ENCODE measurements around the gene GPC5. TPM values are rescaled to one million over a fixed set of nuclear protein-coding genes. Genes with fewer than 3 reads are reported as not detected.

Gene GPC5
- total and polyA plus RNA-seq, 2 of the 8 experiments (the other 6 are each of a cell fraction or from before 2014, with no cell fraction given): 0.20 to 0.39 TPM

DNA sequence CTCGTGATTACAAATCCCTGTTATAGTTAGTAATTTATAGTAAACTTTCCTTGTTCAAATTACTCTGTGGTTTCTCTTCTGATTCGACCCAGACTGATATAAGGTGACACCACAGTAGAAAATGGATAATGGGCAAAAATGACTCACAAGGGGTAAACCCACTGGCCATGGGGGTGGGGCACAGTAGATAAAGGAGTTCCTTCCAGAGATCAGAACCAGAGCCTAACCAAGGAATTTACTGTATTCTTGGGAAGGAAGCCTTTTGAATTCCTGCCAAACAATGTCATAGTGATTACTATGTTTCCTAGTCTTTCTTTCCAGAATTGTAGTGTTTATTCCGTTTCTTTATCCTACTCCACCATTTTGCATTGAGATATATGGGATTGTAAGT lies 29.0 kb upstream of the GPC5 start:
- Histone ChIP-seq H2AK5ac (ENCODE audit: low read depth, low read length) (no peak overlapping the region), H3K23me2 (ENCODE audit: low read depth, low read length) (no peaks in the 10 kb centered on the region), H3K4ac (replicated peaks; ENCODE audit: insufficient read length, low read depth, low read length) (no peak overlapping the region), H3K4me2 (ENCODE audit: insufficient read depth in 1 of 2, low read depth in 2 of 2, low read length in 2 of 2) (no peak overlapping the region), H2BK5ac (ENCODE audit: low read depth, low read length) (no peak overlapping the region), H3K56ac (replicated peaks; ENCODE audit: insufficient read length, low read depth, low read length) (no peak overlapping the region), H2AFZ (ENCODE audit: low read length) (no peak overlapping the region), H3K4me3 (ENCODE audit: extremely low read depth in 1 of 4, insufficient read depth in 2 of 4, low read depth in 3 of 4, low read length in 4 of 4) (no peak overlapping the region), H4K5ac (ENCODE audit: insufficient read length, low read depth, low read length) (no peak overlapping the region), H3K79me2 (ENCODE audit: control insufficient read depth in 1 of 2, insufficient read depth in 2 of 2, low read length in 2 of 2) (no peaks in the 10 kb centered on the region), H2BK12ac (ENCODE audit: low read depth, low read length) (no peak overlapping the region), H2BK120ac (replicated peaks; ENCODE audit: low read depth, low read length) (no peak overlapping the region), H3K27ac (ENCODE audit: low read depth, low read length) (no peak overlapping the region), H3K9ac (replicated peaks in 1 of 4; ENCODE audit: extremely low read depth in 1 of 4, low read depth in 3 of 4, low read length in 3 of 4) (no peak overlapping the region), H2BK20ac (ENCODE audit: low read length) (no peak overlapping the region), H2BK15ac (ENCODE audit: low read length) (no peak overlapping the region), H3K27me3 (replicated peaks in 1 of 4; ENCODE audit: control insufficient read depth in 3 of 4, extremely low read depth in 1 of 4, insufficient read depth in 3 of 4, low read length in 3 of 4) (no peaks in the 10 kb centered on the region), H3K14ac (ENCODE audit: insufficient read length) (no peak overlapping the region), H3K36me3 (ENCODE audit: control insufficient read depth in 2 of 4, insufficient read depth in 4 of 4, low read length in 3 of 4) (no peaks in the 10 kb centered on the region), H4K91ac (replicated peaks; ENCODE audit: insufficient read length, low read length) (no peak overlapping the region), H3K9me3 (ENCODE audit: insufficient read depth in 2 of 2, low read depth in 1 of 2, low read length in 1 of 2) (no peaks in the 10 kb centered on the region), H3K4me1 (replicated peaks in 1 of 4; ENCODE audit: control insufficient read depth in 3 of 4, insufficient read depth in 4 of 4, low read length in 3 of 4) (no peaks in the 10 kb centered on the region), H3K23ac (ENCODE audit: insufficient read length) (no peak overlapping the region), H3K18ac (ENCODE audit: extremely low read depth, low read length) (no peak overlapping the region), H3K79me1 (ENCODE audit: low read depth, low read length) (no peaks in the 10 kb centered on the region), H4K20me1 (replicated peaks in 1 of 2; ENCODE audit: control insufficient read depth in 1 of 2, insufficient read depth in 2 of 2, low read length in 2 of 2) (peaks cover 0 to 2% of the 10 kb centered on the region in 2 experiments), H4K8ac (ENCODE audit: extremely low read depth, insufficient read depth, low read length) (no peak overlapping the region)
- no peak for FAIRE-seq
- POLR2A ChIA-PET (ENCODE audit: partially characterized antibody): interaction anchor here (0.9 to 2.3 kb wide), 4 partner anchors 10 to 22 kb away, joined by 3 to 19 read pairs (median 6); partner anchors contain the start of gene MIR17HG
- 82% methylated on average over 3 of the region's 3 CpGs; no CpG with 5 or more reads in 1 of the 2 experiments for WGBS, 2 experiments (ENCODE audit: extremely low coverage in 1 of 2, insufficient coverage in 1 of 2, insufficient read length in 1 of 2, insufficient replicate concordance in 2 of 2, low coverage in 1 of 2, low lambda C conversion rate in 2 of 2, missing lambda C conversion rate in 1 of 2)
- CTCF ChIA-PET (ENCODE audit: partially characterized antibody): interaction anchor here (1.2 to 2.1 kb wide), 3 partner anchors 12 to 37 kb away, joined by 3 to 5 read pairs (median 4); no protein-coding TSS in a partner anchor
- no peak for DNase-seq (ENCODE audit: low read depth in 1 of 2, low spot score in 2 of 2)
- no peak for TF ChIP-seq TAF7 (optimal IDR thresholded peaks at IDR 0.05; ENCODE audit: borderline replicate concordance, low read depth, low read length)
- TF ChIP-seq BRCA1 (IDR thresholded peaks at IDR 0.05; ENCODE audit: low read depth, low read length): no peak
- TF ChIP-seq CHD1 (IDR thresholded peaks at IDR 0.05; ENCODE audit: low read depth, low read length): no peak
- no peak for TF ChIP-seq EZH2 (IDR thresholded peaks at IDR 0.05; ENCODE audit: low read depth, low read length, severe bottlenecking)
- TF ChIP-seq CTBP2 (IDR thresholded peaks at IDR 0.05; ENCODE audit: borderline replicate concordance, insufficient read depth, insufficient read length, low read length): no peak
- TF ChIP-seq NRF1 (IDR thresholded peaks at IDR 0.05; ENCODE audit: low read depth, low read length): no peak
- TF ChIP-seq POU5F1 (IDR thresholded peaks at IDR 0.05; ENCODE audit: low read depth, low read length): no peak
- TF ChIP-seq SUZ12 (IDR thresholded peaks at IDR 0.05; ENCODE audit: low read length): no peak
- no peak for TF ChIP-seq BACH1 (IDR thresholded peaks at IDR 0.05; ENCODE audit: low read length)
- TF ChIP-seq PHF8 (conservative IDR thresholded peaks at IDR 0.05; ENCODE audit: low read depth, low read length): no peak
- TF ChIP-seq YY1 (IDR thresholded peaks at IDR 0.05; ENCODE audit: low read depth, low read length): no peak
- no peak for TF ChIP-seq GTF2F1 (IDR thresholded peaks at IDR 0.05; ENCODE audit: borderline replicate concordance, low read depth, low read length)
- TF ChIP-seq TBP (IDR thresholded peaks at IDR 0.05; ENCODE audit: low read depth, low read length): no peak
- no peak for TF ChIP-seq HDAC6 (IDR thresholded peaks at IDR 0.05; ENCODE audit: low read depth, low read length)
- no peak for TF ChIP-seq RBBP5 (IDR thresholded peaks at IDR 0.05; ENCODE audit: borderline replicate concordance, low read depth, low read length)

Data from H1 (cell line).